ES-I3 (cell line): Measurements from ENCODE around the gene TEX26.

ENCODE experiments used
- H3K36me3 ChIP-seq: 2 replicates; pipeline ENCODE4 v1.6.1; 2013; ENCODE audit warnings: mild to moderate bottlenecking, low read length, control low read depth, moderate library complexity; ENCODE audit not compliant: insufficient read depth
- H3K4me1 ChIP-seq: 2 replicates; pipeline ENCODE4 v1.6.1; 2013; ENCODE audit warnings: mild to moderate bottlenecking, control low read depth, low read length; ENCODE audit not compliant: insufficient read depth
- H3K9ac ChIP-seq: 2 replicates; pipeline ENCODE4 v1.6.1; 2013; ENCODE audit warnings: low read depth, mild to moderate bottlenecking, low read length, moderate library complexity
- H3K9me3 ChIP-seq: 2 replicates; pipeline ENCODE4 v1.6.1; 2013; ENCODE audit warnings: mild to moderate bottlenecking, low read length, moderate library complexity; ENCODE audit not compliant: control insufficient read depth, insufficient read depth

TEX26 gene

GRCh38 chr13:31022288-31022895 is 89.9 kb downstream of the TEX26 start:
- Histone ChIP-seq H3K4me1 (peaks cover 7% of the 10 kb centered on the region; the same call in 1 of the 2 replicates), H3K9me3 (no peaks in the 10 kb centered on the region), H3K36me3 (no peaks in the 10 kb centered on the region), H3K9ac (no peak overlapping the region)

- Histone ChIP-seq H3K9ac (no peak overlapping the region), H3K4me1 (peaks cover 7% of the 10 kb centered on the region; the same call in 1 of the 2 replicates)
Observed at GRCh38 chr13:31022928-31023530, 90.6 kb downstream of the TEX26 start.

More at GRCh38 chr13:31022928-31023530, 90.6 kb downstream of the TEX26 start:
- no peaks in the 10 kb centered on the region for H3K36me3 ChIP-seq
- no peaks in the 10 kb centered on the region for H3K9me3 ChIP-seq
